DMS79 treated with DMSO at 0.1 percent for 48 hours (cell line): Measurements from ENCODE around the gene BLOC1S4.
"Not testable (repeated sequence)": the region's sequence is repeated elsewhere in the genome, so short reads cannot be mapped to it uniquely, and the experiment has no call there.

Experiments
- DNase-seq: peaks from one replicate; lab custom pipeline; 2025; lab: John Stamatoyannopoulos, UW

The BLOC1S4 gene

GRCh38 chr4:6716018-6716911, at the start of gene BLOC1S4:
TSS of gene BLOC1S4 (plus strand) at chr4:6716174. CDS start at chr4:6716210, 36 bp downstream.
- peak; percentile 44 for DNase-seq

GRCh38 chr4:6668391-6668790, 47.6 kb upstream of the BLOC1S4 start:
- DNase-seq = no peak

- DNase-seq = no peak
Observed at GRCh38 chr4:6671648-6672047, 44.3 kb upstream of the BLOC1S4 start.

GRCh38 chr4:6672131-6672530, 43.8 kb upstream of the BLOC1S4 start:
- DNase-seq = no peak

GRCh38 chr4:6672541-6673190, 43.3 kb upstream of the BLOC1S4 start:
- not testable (repeated sequence) for DNase-seq

GRCh38 chr4:6673191-6673659, 42.7 kb upstream of the BLOC1S4 start:
- DNase-seq = not testable (repeated sequence)

GRCh38 chr4:6673660-6674499, 42.1 kb upstream of the BLOC1S4 start:
- DNase-seq = peak; percentile 58

- peak; percentile 14 for DNase-seq
Observed at GRCh38 chr4:6674500-6675149, 41.3 kb upstream of the BLOC1S4 start.

- DNase-seq = no peak
Observed at GRCh38 chr4:6676722-6677558, 39.0 kb upstream of the BLOC1S4 start.

GRCh38 chr4:6680372-6681034, 35.5 kb upstream of the BLOC1S4 start:
- DNase-seq = no peak

- DNase-seq = no peak
Observed at GRCh38 chr4:6681191-6681590, 34.8 kb upstream of the BLOC1S4 start.

- DNase-seq = no peak
Observed at GRCh38 chr4:6682862-6683590, 32.9 kb upstream of the BLOC1S4 start.

GRCh38 chr4:6684656-6685055, 31.3 kb upstream of the BLOC1S4 start:
- DNase-seq = no peak

- DNase-seq = no peak
Observed at GRCh38 chr4:6686104-6686787, 29.7 kb upstream of the BLOC1S4 start.

GRCh38 chr4:6687947-6688878, 27.8 kb upstream of the BLOC1S4 start:
- DNase-seq = no peak

- DNase-seq = peak; percentile 1
Observed at GRCh38 chr4:6688879-6689505, 27.0 kb upstream of the BLOC1S4 start.

GRCh38 chr4:6689506-6689960, 26.4 kb upstream of the BLOC1S4 start:
- DNase-seq = no peak
